T-cell (primary cell): ENCODE data around the gene ROCK2. TPM values are rescaled to one million over a fixed set of nuclear protein-coding genes. Genes with fewer than 3 reads are reported as not detected.

Source experiments
- ATAC-seq, 4 experiments: fragments of 200-7000 bp in 3 of 4; fragments of 150-1000 bp in 1 of 4; cut with Tn5 transposase; replicated peaks in 1 of 4; 1 replicate in 3 of 4; 2 replicates in 1 of 4; pipeline ENCODE4 v1.10.0; 2021; ENCODE audit warnings: moderate library complexity in 3 of 4, mild to moderate bottlenecking in 2 of 4, moderate number of reproducible peaks in 1 of 4
- CTCF ChIA-PET, 2 donors: fragments of 300-600 bp; sonication (Branson Sonifier 250); formaldehyde crosslinking; loops; one replicate each; lab custom pipeline; 2022; ENCODE audit warnings: antibody characterized with exemption in 2 of 2; lab: Charles Lee
- POLR2A ChIA-PET, 2 donors: fragments of 300-600 bp; sonication (Branson Sonifier 250); formaldehyde crosslinking; loops; one replicate each; lab custom pipeline; 2022; ENCODE audit warnings: antibody characterized with exemption in 2 of 2; lab: Charles Lee
- DNase-seq, 35 experiments: peaks; one replicate each; pipeline versions ENCODE4 v3.0.0 to v3.0.0-alpha.2; 2013 to 2023
- H3K27ac ChIP-seq: one replicate; pipeline ENCODE4 v1.5.1; 2013; ENCODE audit warnings: low read length
- H3K27me3 ChIP-seq, 2 experiments: replicated peaks in 1 of 2; 1 replicate in 1 of 2; 2 replicates in 1 of 2; pipeline versions ENCODE4 v1.6.1 to v1.7.0; 2013; ENCODE audit warnings: low read length in 1 of 2, mixed read lengths in 1 of 2; ENCODE audit not compliant: control insufficient read depth in 2 of 2, insufficient read depth in 2 of 2; ENCODE audit errors: extremely low read depth in 1 of 2
- H3K36me3 ChIP-seq, 2 donors: 1 replicate in 1 of 2; 2 replicates in 1 of 2; pipeline versions ENCODE4 v1.6.1 to v1.7.0; 2013; ENCODE audit warnings: low read length in 1 of 2; ENCODE audit not compliant: control insufficient read depth in 2 of 2, insufficient read depth in 1 of 2; ENCODE audit errors: extremely low read depth in 1 of 2
- H3K4me1 ChIP-seq, 2 experiments: 1 replicate in 1 of 2; 2 replicates in 1 of 2; pipeline versions ENCODE4 v1.6.1 to v1.7.0; 2013; ENCODE audit warnings: low read length in 2 of 2, mixed read lengths in 1 of 2; ENCODE audit not compliant: insufficient read depth in 2 of 2, control insufficient read depth in 1 of 2; ENCODE audit errors: extremely low read depth in 1 of 2
- H3K4me3 ChIP-seq, 2 donors: 1 replicate in 1 of 2; 2 replicates in 1 of 2; pipeline versions ENCODE4 v1.5.1 to v1.7.0; 2013; ENCODE audit warnings: mild to moderate bottlenecking in 2 of 2, low read length in 1 of 2, moderate library complexity in 1 of 2; ENCODE audit not compliant: control insufficient read depth in 1 of 2; ENCODE audit errors: extremely low read depth in 1 of 2
- H3K9me3 ChIP-seq: 2 replicates; pipeline ENCODE4 v1.7.0; 2013
- H3K27ac Mint-ChIP-seq, 2 donors: one replicate each; pipeline ENCODE4 v1.8.0; 2020 to 2021; ENCODE audit warnings: mild to moderate bottlenecking in 2 of 2, mixed read lengths in 2 of 2
- H3K27me3 Mint-ChIP-seq, 2 donors: one replicate each; pipeline ENCODE4 v1.8.0; 2021 to 2022; ENCODE audit warnings: mixed read lengths in 2 of 2
- H3K36me3 Mint-ChIP-seq: one replicate; pipeline ENCODE4 v1.8.0; 2021; ENCODE audit warnings: mixed read lengths
- H3K4me1 Mint-ChIP-seq, 3 donors: one replicate each; pipeline ENCODE4 v1.8.0; 2020 to 2022; ENCODE audit warnings: mixed read lengths in 3 of 3, mild to moderate bottlenecking in 1 of 3
- H3K4me3 Mint-ChIP-seq, 3 donors: one replicate each; pipeline ENCODE4 v1.8.0; 2020 to 2022; ENCODE audit warnings: mild to moderate bottlenecking in 3 of 3, mixed read lengths in 3 of 3, moderate library complexity in 3 of 3
- H3K9me3 Mint-ChIP-seq, 3 donors: one replicate each; pipeline ENCODE4 v1.8.0; 2020 to 2022; ENCODE audit warnings: mixed read lengths in 3 of 3
- WGBS: methylation state at CpG from one replicate; pipeline ENCODE4 v1.1.5; 2013; ENCODE audit warnings: missing lambda C conversion rate; ENCODE audit not compliant: insufficient coverage; 5-methylcytosine and 5-hydroxymethylcytosine counted together
- total RNA-seq, 35 experiments: library from RNA in 6 of 35; stranded (reverse) in 6 of 35; fragments of 120-200 nt in 1 of 35; gene quantifications; one replicate each; pipeline versions ENCODE4 v1.2.1 to v1.2.4 and lab custom pipeline; 2013 to 2026

ROCK2 gene
- total RNA-seq, 5 donors from 2014 or later (not counting 1 experiment from before 2014, with no cell fraction given): 15.5 to 22.3 (median 18.6) TPM

- no peaks in the 10 kb centered on the region for H3K4me1 Mint-ChIP-seq
- 50% methylated on average over 1 of the region's 4 CpGs for WGBS
- DNase-seq: no peak
- no peaks in the 10 kb centered on the region for H3K9me3 Mint-ChIP-seq
- H3K36me3 ChIP-seq: no peaks in the 10 kb centered on the region
- H3K27me3 Mint-ChIP-seq: peaks cover 11 to 14% of the 10 kb centered on the region in 2 donors
- H3K36me3 Mint-ChIP-seq: no peaks in the 10 kb centered on the region
- no peaks in the 10 kb centered on the region for H3K4me1 ChIP-seq
- no peak overlapping the region for H3K4me3 Mint-ChIP-seq
- POLR2A ChIA-PET: no interaction called here
- CTCF ChIA-PET: no interaction called here
- peaks cover 0 to 23% of the 10 kb centered on the region in 2 experiments for H3K27me3 ChIP-seq
- ATAC-seq: no peak
- H3K9me3 ChIP-seq: no peaks in the 10 kb centered on the region
- H3K27ac Mint-ChIP-seq: no peak overlapping the region
- H3K4me3 ChIP-seq: no peak overlapping the region
- no peak overlapping the region for H3K27ac ChIP-seq
Observed at GRCh38 chr2:11141319-11141718, 203.1 kb downstream of the ROCK2 start.

GRCh38 chr2:11140492-11140891, 203.9 kb downstream of the ROCK2 start:
- H3K4me1 Mint-ChIP-seq: no peaks in the 10 kb centered on the region
- no peak overlapping the region for H3K4me3 ChIP-seq
- H3K27me3 ChIP-seq: peaks cover 0 to 23% of the 10 kb centered on the region in 2 experiments
- H3K36me3 ChIP-seq: no peaks in the 10 kb centered on the region
- no peaks in the 10 kb centered on the region for H3K4me1 ChIP-seq
- no peaks in the 10 kb centered on the region for H3K36me3 Mint-ChIP-seq
- ChIA-PET POLR2A (no interaction called here), CTCF (no interaction called here)
- no peaks in the 10 kb centered on the region for H3K9me3 Mint-ChIP-seq
- no peak for DNase-seq
- H3K4me3 Mint-ChIP-seq: no peak overlapping the region
- no peak for ATAC-seq
- no peak overlapping the region for H3K27ac ChIP-seq
- no CpG with 5 or more reads among the region's 4 CpGs for WGBS
- H3K27me3 Mint-ChIP-seq: peaks cover 11 to 15% of the 10 kb centered on the region in 2 donors
- no peaks in the 10 kb centered on the region for H3K9me3 ChIP-seq
- peak overlapping the region in 1 of 2 donors; percentile 26 for H3K27ac Mint-ChIP-seq

DNA sequence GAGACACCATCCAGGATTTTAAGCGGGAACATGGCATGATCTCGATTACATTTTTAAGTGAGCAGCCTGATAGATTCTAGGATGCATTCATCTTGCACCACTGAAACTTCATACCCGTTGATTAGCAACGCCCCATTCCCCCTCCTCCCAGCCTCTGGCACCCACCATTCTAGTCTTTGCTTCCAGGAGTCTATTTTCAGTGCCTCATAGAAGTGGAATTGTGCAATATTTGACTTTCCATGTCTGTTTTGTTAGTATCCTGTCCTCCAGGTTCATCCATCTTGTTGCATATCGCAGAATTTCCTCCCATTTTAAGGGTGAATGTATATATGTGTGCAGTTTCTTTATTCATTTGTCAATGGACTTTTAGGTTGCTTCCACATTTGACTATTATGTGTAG, 210.1 kb downstream of the ROCK2 start:
- Histone ChIP-seq H3K9me3 (no peaks in the 10 kb centered on the region), H3K4me3 (no peak overlapping the region), H3K36me3 (no peaks in the 10 kb centered on the region), H3K27ac (no peak overlapping the region), H3K27me3 (peaks cover 0 to 6% of the 10 kb centered on the region in 2 experiments), H3K4me1 (peaks cover 10 to 45% of the 10 kb centered on the region in 2 experiments)
- WGBS: 88% methylated on average over 2 of the region's 5 CpGs
- ChIA-PET POLR2A (no interaction called here), CTCF (interaction anchor here (0.6 to 5.3 kb wide), 3 partner anchors 133 to 312 kb away, joined by 3 to 60 read pairs (median 5); no protein-coding TSS in a partner anchor)
- peaks cover 0 to 5% of the 10 kb centered on the region in 2 donors for H3K27me3 Mint-ChIP-seq
- DNase-seq (no peak), ATAC-seq (no peak)
- H3K4me3 Mint-ChIP-seq: no peak overlapping the region
- peaks cover 16 to 31% (median 22%) of the 10 kb centered on the region in 3 donors for H3K4me1 Mint-ChIP-seq
- H3K9me3 Mint-ChIP-seq: no peaks in the 10 kb centered on the region
- H3K36me3 Mint-ChIP-seq: no peaks in the 10 kb centered on the region
- H3K27ac Mint-ChIP-seq: no peak overlapping the region

DNA sequence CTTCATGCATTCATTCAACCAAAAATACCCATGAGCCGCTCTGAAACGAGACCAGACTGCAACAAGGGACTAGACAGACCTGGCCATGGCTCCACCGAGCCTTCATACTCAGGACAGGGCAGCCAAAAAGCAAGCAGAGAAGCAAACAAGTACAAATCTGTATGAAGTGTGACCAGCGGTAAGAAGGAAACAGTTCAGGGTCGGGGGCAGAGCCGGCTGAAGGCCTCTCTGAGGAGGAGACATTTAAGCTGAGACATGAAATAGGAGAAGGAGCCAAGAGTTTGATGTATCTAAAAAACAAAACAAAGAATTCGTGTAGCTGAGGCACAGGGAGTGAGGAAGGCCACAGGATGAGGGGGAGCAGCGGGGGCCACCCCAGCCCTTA, 210.5 kb downstream of the ROCK2 start:
- Mint-ChIP-seq H3K4me1 (peaks cover 16 to 31% (median 22%) of the 10 kb centered on the region in 3 donors), H3K27ac (no peak overlapping the region), H3K36me3 (no peaks in the 10 kb centered on the region), H3K4me3 (no peak overlapping the region), H3K9me3 (no peaks in the 10 kb centered on the region), H3K27me3 (peaks cover 0 to 5% of the 10 kb centered on the region in 2 donors)
- ChIA-PET POLR2A (no interaction called here), CTCF (interaction anchor here (0.9 to 5.3 kb wide), 5 partner anchors 301 to 613 kb away, joined by 3 to 60 read pairs (median 7); partner anchors contain the start of gene LPIN1 (in 1 of the 2))
- DNase-seq (no peak), ATAC-seq (no peak)
- Histone ChIP-seq H3K27me3 (peaks cover 0 to 6% of the 10 kb centered on the region in 2 experiments), H3K36me3 (no peaks in the 10 kb centered on the region), H3K27ac (no peak overlapping the region), H3K9me3 (no peaks in the 10 kb centered on the region), H3K4me1 (peaks cover 10 to 48% of the 10 kb centered on the region in 2 experiments), H3K4me3 (no peak overlapping the region)
- 93% methylated on average over 8 of the region's 8 CpGs for WGBS

GRCh38 chr2:11133238-11133935, 211.0 kb downstream of the ROCK2 start:
- H3K27me3 Mint-ChIP-seq: peaks cover 0 to 5% of the 10 kb centered on the region in 2 donors
- Histone ChIP-seq H3K36me3 (no peaks in the 10 kb centered on the region), H3K27ac (peak overlapping the region; percentile 25), H3K9me3 (no peaks in the 10 kb centered on the region), H3K4me3 (peak overlapping the region; percentile 54 to 69), H3K27me3 (peaks cover 0 to 3% of the 10 kb centered on the region in 2 experiments), H3K4me1 (peaks cover 10 to 48% of the 10 kb centered on the region in 2 experiments)
- POLR2A ChIA-PET: interaction anchor here in 1 of 2 donors (0.6 kb wide), 2 partner anchors 101 to 621 kb away, joined by 3 to 4 read pairs; no protein-coding TSS in a partner anchor
- peaks cover 19 to 36% (median 25%) of the 10 kb centered on the region in 3 donors for H3K4me1 Mint-ChIP-seq
- no peaks in the 10 kb centered on the region for H3K36me3 Mint-ChIP-seq
- ATAC-seq (no peak), DNase-seq (no peak)
- H3K4me3 Mint-ChIP-seq: peak overlapping the region; percentile 75 to 85 (median 82)
- no peaks in the 10 kb centered on the region for H3K9me3 Mint-ChIP-seq
- peak overlapping the region; percentile 84 to 88 for H3K27ac Mint-ChIP-seq
- CTCF ChIA-PET: interaction anchor here (0.6 to 5.3 kb wide), 25 partner anchors 9 to 1966 kb away, joined by 3 to 60 read pairs (median 4); partner anchors contain the start of genes LPIN1 (in 1 of the 2) and SLC66A3 (in 1 of the 2)
- 65% methylated on average over 6 of the region's 25 CpGs for WGBS

DNA sequence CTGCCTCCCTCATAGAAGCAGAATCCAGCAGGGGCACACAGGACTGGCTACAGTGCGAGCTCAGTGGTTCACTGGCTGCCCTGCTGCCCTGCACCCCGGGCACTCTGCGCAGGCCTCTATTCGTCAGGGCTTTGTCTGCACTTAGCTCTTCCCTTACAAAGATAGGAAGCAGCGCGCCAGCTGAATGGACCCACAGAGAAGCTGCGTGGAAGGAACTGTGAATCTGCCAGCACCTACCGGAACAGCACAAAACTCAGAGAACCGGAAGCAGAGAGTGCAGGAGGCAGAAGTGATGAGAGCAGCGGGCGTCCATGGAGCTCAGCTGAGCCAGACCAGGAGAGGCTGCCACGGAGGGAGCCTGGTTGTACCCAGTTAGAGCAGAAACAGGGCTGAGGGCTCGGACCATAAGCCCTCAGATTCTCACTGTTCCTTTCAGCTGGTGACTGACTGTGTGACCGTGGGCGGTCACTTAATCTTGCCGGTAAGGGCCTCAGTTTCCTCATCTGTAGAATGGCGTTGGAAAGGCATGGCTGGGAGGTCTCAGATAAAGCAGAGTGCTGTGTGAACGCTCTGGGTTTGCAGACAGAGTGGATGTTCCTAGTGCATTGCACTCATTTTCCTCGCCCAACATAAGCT, 212.3 kb downstream of the ROCK2 start:
- DNase-seq: no peak
- Histone ChIP-seq H3K9me3 (no peaks in the 10 kb centered on the region), H3K27me3 (peaks cover 0 to 2% of the 10 kb centered on the region in 2 experiments), H3K4me1 (peaks cover 10 to 48% of the 10 kb centered on the region in 2 experiments), H3K4me3 (peak overlapping the region; percentile 54 to 69), H3K36me3 (no peaks in the 10 kb centered on the region), H3K27ac (no peak overlapping the region)
- Mint-ChIP-seq H3K9me3 (no peaks in the 10 kb centered on the region), H3K4me3 (peak overlapping the region; percentile 75 to 85 (median 82)), H3K4me1 (peaks cover 27 to 42% (median 30%) of the 10 kb centered on the region in 3 donors), H3K36me3 (no peaks in the 10 kb centered on the region), H3K27ac (peak overlapping the region; percentile 84 to 88), H3K27me3 (peaks cover 0 to 5% of the 10 kb centered on the region in 2 donors)
- 77% methylated on average over 16 of the region's 19 CpGs for WGBS
- ATAC-seq: no peak
- ChIA-PET POLR2A (no interaction called here), CTCF (interaction anchor here (0.5 to 5.3 kb wide), 30 partner anchors 10 to 658 kb away, joined by 3 to 60 read pairs (median 5); partner anchors contain the start of genes SLC66A3 (in 2 of the 2) and LPIN1 (in 1 of the 2))
